Measurements from ENCODE around the gene SLIRP. TPM values are rescaled to one million over a fixed set of nuclear protein-coding genes. Genes with fewer than 3 reads are reported as not detected.

The SLIRP gene
- total RNA-seq, 1 donor from 2014 or later: 71.1 TPM

- Histone ChIP-seq H3K4me3 (no peak overlapping the region), H3K27me3 (no peaks in the 10 kb centered on the region), H3K4me1 (no peaks in the 10 kb centered on the region), H3K36me3 (peaks cover 61% of the 10 kb centered on the region), H3K9me3 (no peaks in the 10 kb centered on the region), H3K27ac (no peak overlapping the region)
- no peak for DNase-seq
- TF ChIP-seq CTCF (IDR thresholded peaks at IDR 0.05): no peak
- intact Hi-C loops (cut with DNase I): no loop called here
- no peak for ATAC-seq
Observed at GRCh38 chr14:77673193-77673592, 34.7 kb upstream of the SLIRP start.

- Histone ChIP-seq H3K36me3 (peaks cover 75% of the 10 kb centered on the region), H3K4me3 (no peak overlapping the region), H3K4me1 (no peaks in the 10 kb centered on the region), H3K9me3 (no peaks in the 10 kb centered on the region), H3K27me3 (no peaks in the 10 kb centered on the region), H3K27ac (no peak overlapping the region)
- DNase-seq (no peak), ATAC-seq (no peak)
- no peak for TF ChIP-seq CTCF (IDR thresholded peaks at IDR 0.05)
- intact Hi-C loops (cut with DNase I): no loop called here
Observed at GRCh38 chr14:77674931-77675330, 33.0 kb upstream of the SLIRP start.

GRCh38 chr14:77681196-77682157 is 26.4 kb upstream of the SLIRP start:
- intact Hi-C loops (cut with DNase I): no loop called here
- Histone ChIP-seq H3K27me3 (no peaks in the 10 kb centered on the region), H3K4me3 (no peak overlapping the region), H3K4me1 (no peaks in the 10 kb centered on the region), H3K27ac (peak overlapping the region; percentile 4), H3K36me3 (peaks cover 37% of the 10 kb centered on the region), H3K9me3 (no peaks in the 10 kb centered on the region)
- no peak for DNase-seq
- ATAC-seq: no peak
- no peak for TF ChIP-seq CTCF (IDR thresholded peaks at IDR 0.05)

GRCh38 chr14:77682158-77682553 is 25.7 kb upstream of the SLIRP start:
- DNase-seq (no peak), ATAC-seq (peak; percentile 46)
- no peaks in the 10 kb centered on the region for H3K4me1 ChIP-seq
- TF ChIP-seq CTCF (IDR thresholded peaks at IDR 0.05): no peak
- no peaks in the 10 kb centered on the region for H3K9me3 ChIP-seq
- H3K27ac ChIP-seq: peak overlapping the region; percentile 4
- H3K36me3 ChIP-seq: peaks cover 36% of the 10 kb centered on the region
- H3K4me3 ChIP-seq: no peak overlapping the region
- no peaks in the 10 kb centered on the region for H3K27me3 ChIP-seq
- intact Hi-C loops (cut with DNase I): no loop called here

- no peak overlapping the region for H3K27ac ChIP-seq
- DNase-seq: no peak
- no peak for ATAC-seq
- H3K9me3 ChIP-seq: no peaks in the 10 kb centered on the region
- H3K27me3 ChIP-seq: no peaks in the 10 kb centered on the region
- intact Hi-C loops (cut with DNase I): no loop called here
- no peaks in the 10 kb centered on the region for H3K4me1 ChIP-seq
- peaks cover 76% of the 10 kb centered on the region for H3K36me3 ChIP-seq
- H3K4me3 ChIP-seq: no peak overlapping the region
- no peak for TF ChIP-seq CTCF (IDR thresholded peaks at IDR 0.05)
Observed at GRCh38 chr14:77691259-77691658, 16.6 kb upstream of the SLIRP start.
